ENCODE results near the gene DQX1. TPM values are rescaled to one million over a fixed set of nuclear protein-coding genes. Genes with fewer than 3 reads are reported as not detected.
A peak's percentile ranks its signal among the peaks of the same experiment; 100 is the strongest.

The DQX1 gene
- total RNA-seq, 1 donor from 2014 or later = not detected

DNA sequence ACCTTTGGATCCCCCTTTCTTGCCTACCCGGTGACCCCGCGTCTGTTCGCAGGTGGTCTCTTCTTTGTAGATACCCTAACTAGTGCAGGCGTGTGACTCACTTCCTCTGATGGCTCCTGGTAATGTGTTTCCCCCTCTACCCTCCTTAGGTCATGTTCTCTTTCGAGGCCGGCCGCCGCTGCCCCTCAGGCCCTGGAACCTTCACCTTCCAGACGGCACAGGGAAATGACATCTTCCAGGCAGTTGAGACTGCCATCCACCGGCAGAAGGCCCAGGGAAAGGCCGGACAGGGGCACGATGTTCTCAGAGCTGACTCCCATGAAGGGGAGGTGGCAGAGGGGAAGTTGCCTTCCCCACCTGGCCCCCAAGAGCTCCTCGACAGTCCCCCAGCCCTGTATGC is 30.1 kb upstream of the DQX1 start:
- no peak for DNase-seq (ENCODE audit: low read depth)
- TF ChIP-seq CTCF (IDR thresholded peaks at IDR 0.05; ENCODE audit: insufficient read depth, low read length, poor library complexity, severe bottlenecking) = no peak

GRCh38 chr2:74555610-74556103 is 29.6 kb upstream of the DQX1 start:
- TF ChIP-seq CTCF (IDR thresholded peaks at IDR 0.05; ENCODE audit: insufficient read depth, low read length, poor library complexity, severe bottlenecking) = no peak
- H3K27me3 ChIP-seq (ENCODE audit: control insufficient read depth, insufficient read depth, low read length) = no peaks in the 10 kb centered on the region
- no peak for DNase-seq (ENCODE audit: low read depth)
- H3K4me3 ChIP-seq (ENCODE audit: low read depth, low read length) = peak overlapping the region; percentile 80
- H3K36me3 ChIP-seq (ENCODE audit: control insufficient read depth, insufficient read depth, low read length) = no peaks in the 10 kb centered on the region

More for the DNA sequence above, 30.1 kb upstream of the DQX1 start:
- no peak overlapping the region for H3K4me3 ChIP-seq (ENCODE audit: low read depth, low read length)
- no peaks in the 10 kb centered on the region for H3K27me3 ChIP-seq (ENCODE audit: control insufficient read depth, insufficient read depth, low read length)
- no peaks in the 10 kb centered on the region for H3K36me3 ChIP-seq (ENCODE audit: control insufficient read depth, insufficient read depth, low read length)

DNA sequence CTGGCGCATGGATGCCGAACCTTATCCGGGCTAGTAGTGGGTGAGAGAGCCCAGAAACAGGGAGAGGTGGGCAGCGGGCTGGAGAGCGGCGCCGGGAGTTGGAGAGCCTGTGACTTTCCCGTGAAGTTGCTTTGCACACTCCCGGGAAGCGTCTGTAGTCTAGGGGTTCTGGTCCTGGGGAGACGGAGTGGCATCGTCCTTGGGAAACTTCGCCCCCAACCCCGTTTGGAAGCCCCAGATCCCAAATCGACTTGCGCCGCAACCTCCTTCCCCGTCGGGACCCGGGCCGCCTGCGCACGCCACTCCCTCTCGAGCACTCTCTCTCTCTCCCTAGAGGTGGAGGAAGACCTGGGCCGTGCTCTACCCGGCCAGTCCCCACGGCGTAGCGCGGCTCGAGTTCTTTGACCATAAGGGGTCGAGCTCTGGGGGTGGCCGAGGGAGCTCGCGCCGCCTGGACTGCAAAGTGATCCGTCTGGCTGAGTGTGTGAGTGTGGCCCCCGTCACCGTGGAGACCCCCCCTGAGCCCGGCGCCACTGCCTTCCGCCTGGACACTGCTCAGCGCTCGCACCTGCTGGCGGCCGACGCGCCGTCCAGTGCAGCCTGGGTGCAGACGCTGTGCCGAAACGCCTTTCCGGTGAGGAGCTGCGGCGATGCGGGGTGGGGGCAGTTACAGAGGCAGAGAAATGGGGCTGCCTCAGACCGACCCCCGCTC is 28.9 kb upstream of the DQX1 start:
- Histone ChIP-seq H3K27me3 (ENCODE audit: control insufficient read depth, insufficient read depth, low read length) (no peaks in the 10 kb centered on the region), H3K4me3 (ENCODE audit: low read depth, low read length) (peak overlapping the region; percentile 80), H3K36me3 (ENCODE audit: control insufficient read depth, insufficient read depth, low read length) (no peaks in the 10 kb centered on the region)
- DNase-seq (ENCODE audit: low read depth) = no peak
- TF ChIP-seq CTCF (IDR thresholded peaks at IDR 0.05; ENCODE audit: insufficient read depth, low read length, poor library complexity, severe bottlenecking) = no peak

DNA sequence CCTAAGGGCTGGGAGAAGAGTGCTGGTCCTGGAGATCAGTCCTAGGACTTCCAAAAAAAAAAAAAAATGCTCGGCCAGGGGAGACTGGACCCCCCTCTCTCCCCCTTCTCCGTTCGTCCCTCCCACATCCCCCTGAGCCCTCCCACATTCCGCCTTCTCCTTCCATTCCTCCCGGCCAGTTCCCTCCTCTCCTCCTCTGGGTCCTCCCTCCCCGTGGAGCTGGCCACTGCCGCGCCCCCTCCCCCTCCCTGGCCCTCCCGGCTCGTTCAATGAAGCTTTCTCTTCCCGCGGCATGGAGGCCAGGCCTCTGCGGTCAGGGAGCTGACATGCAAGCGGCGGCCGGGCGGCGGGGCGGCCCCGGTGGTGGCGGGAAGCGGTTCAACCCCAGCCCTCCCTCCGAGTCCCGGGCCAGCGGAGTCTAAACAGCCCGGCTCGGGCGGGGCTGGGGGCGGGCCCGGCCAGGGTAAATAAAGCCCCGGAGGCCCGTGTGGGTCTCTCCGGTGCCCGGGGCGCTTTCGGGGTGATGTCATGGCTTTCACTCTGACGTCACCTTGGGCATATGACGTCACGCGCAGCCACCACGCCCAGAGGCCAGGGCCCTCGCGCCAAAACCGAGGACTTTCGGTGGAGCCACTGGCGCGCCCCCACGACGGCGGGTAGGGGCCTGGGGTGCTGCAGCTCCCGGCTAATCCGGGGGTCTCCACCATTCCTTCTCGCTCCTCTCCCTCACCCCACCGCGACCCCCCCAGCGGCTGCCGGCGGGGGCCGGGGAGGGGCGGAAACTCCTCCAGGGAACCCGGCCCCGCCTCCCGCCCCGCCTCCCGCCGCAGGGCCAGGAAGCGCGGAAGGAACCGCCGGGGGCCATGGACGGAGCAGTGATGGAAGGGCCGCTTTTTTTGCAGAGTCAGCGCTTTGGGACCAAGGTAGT is 28.1 kb upstream of the DQX1 start, which contains the start of the genes DOK1 and LOXL3:
DOK1 (plus strand) TSS at position 829 of the 928 bp plus-strand sequence; CDS start at position 864, 35 bp downstream.
LOXL3 (minus strand) TSS at position 51 of the 928 bp plus-strand sequence. CDS start 1,308 bp downstream, outside the sequence.
- Histone ChIP-seq H3K27me3 (ENCODE audit: control insufficient read depth, insufficient read depth, low read length) (no peaks in the 10 kb centered on the region), H3K36me3 (ENCODE audit: control insufficient read depth, insufficient read depth, low read length) (no peaks in the 10 kb centered on the region), H3K4me3 (ENCODE audit: low read depth, low read length) (peak within 1 kb of the TSS; percentile 80)
- TF ChIP-seq CTCF (IDR thresholded peaks at IDR 0.05; ENCODE audit: insufficient read depth, low read length, poor library complexity, severe bottlenecking) = no peak
- no peak for DNase-seq (ENCODE audit: low read depth)

- H3K36me3 ChIP-seq (ENCODE audit: control insufficient read depth, insufficient read depth, low read length) = no peaks in the 10 kb centered on the region
- DNase-seq (ENCODE audit: low read depth) = no peak
- TF ChIP-seq CTCF (IDR thresholded peaks at IDR 0.05; ENCODE audit: insufficient read depth, low read length, poor library complexity, severe bottlenecking) = no peak
- peak overlapping the region; percentile 80 for H3K4me3 ChIP-seq (ENCODE audit: low read depth, low read length)
- no peaks in the 10 kb centered on the region for H3K27me3 ChIP-seq (ENCODE audit: control insufficient read depth, insufficient read depth, low read length)
These were observed 27.1 kb upstream of the DQX1 start for GRCh38 chr2:74552914-74553811.
